Neuronal stem cell (in vitro differentiated cells): ENCODE results near the gene CDK14.

ENCODE experiments used
- DNase-seq: peaks from one replicate; pipeline ENCODE4 v3.0.0-alpha.2; 2013; ENCODE audit warnings: low spot score
- H2AFZ ChIP-seq: one replicate; pipeline ENCODE4 v1.6.1; 2013; ENCODE audit warnings: mild to moderate bottlenecking, low read length, inconsistent platforms
- H2AK5ac ChIP-seq: 2 replicates; pipeline ENCODE4 v1.6.1; 2013; ENCODE audit warnings: low read depth, mild to moderate bottlenecking, inconsistent platforms, low read length, moderate library complexity, mixed read lengths
- H2BK120ac ChIP-seq: 2 replicates; pipeline ENCODE4 v1.6.1; 2013; ENCODE audit warnings: low read depth, mild to moderate bottlenecking, inconsistent platforms, low read length, moderate library complexity, mixed read lengths
- H2BK12ac ChIP-seq: one replicate; pipeline ENCODE4 v1.6.1; 2013; ENCODE audit warnings: low read length, inconsistent platforms
- H2BK15ac ChIP-seq: 2 replicates; pipeline ENCODE4 v1.6.1; 2013; ENCODE audit warnings: mild to moderate bottlenecking, low read length, inconsistent platforms, mixed read lengths
- H2BK5ac ChIP-seq: one replicate; pipeline ENCODE4 v1.6.1; 2013; ENCODE audit warnings: inconsistent platforms, mild to moderate bottlenecking, low read length, moderate library complexity
- H3K14ac ChIP-seq: one replicate; pipeline ENCODE4 v1.6.1; 2013; ENCODE audit warnings: low read length, inconsistent platforms
- H3K18ac ChIP-seq: 2 replicates; pipeline ENCODE4 v1.6.1; 2013; ENCODE audit warnings: low read length, inconsistent platforms
- H3K23ac ChIP-seq: 2 replicates; pipeline ENCODE4 v1.6.1; 2013; ENCODE audit warnings: low read depth, mild to moderate bottlenecking, mixed read lengths, low read length, inconsistent platforms; ENCODE audit not compliant: poor library complexity
- H3K27ac ChIP-seq: replicated peaks from 3 replicates; pipeline ENCODE4 v1.5.1; 2013; ENCODE audit warnings: low read length, inconsistent platforms
- H3K27me3 ChIP-seq, 3 experiments: 2 replicates each; pipeline ENCODE4 v1.6.1; 2013; ENCODE audit warnings: low read length in 3 of 3, mild to moderate bottlenecking in 2 of 3, inconsistent platforms in 1 of 3, low read depth in 1 of 3, mixed read lengths in 1 of 3, moderate library complexity in 1 of 3; ENCODE audit not compliant: control insufficient read depth in 3 of 3, insufficient read depth in 3 of 3
- H3K36me3 ChIP-seq, 2 donors: replicated peaks in 1 of 2; 2 replicates each; pipeline ENCODE4 v1.6.1; 2013; ENCODE audit warnings: low read length in 2 of 2; ENCODE audit not compliant: control insufficient read depth in 2 of 2, insufficient read depth in 2 of 2
- H3K4ac ChIP-seq: 2 replicates; pipeline ENCODE4 v1.6.1; 2013; ENCODE audit warnings: inconsistent platforms, mild to moderate bottlenecking, low read length, moderate library complexity
- H3K4me1 ChIP-seq, 2 donors: 1 replicate in 1 of 2; 2 replicates in 1 of 2; pipeline ENCODE4 v1.6.1; 2013; ENCODE audit warnings: low read length in 2 of 2, low read depth in 1 of 2; ENCODE audit not compliant: control insufficient read depth in 2 of 2, insufficient read depth in 1 of 2
- H3K4me2 ChIP-seq: one replicate; pipeline ENCODE4 v1.6.1; 2013; ENCODE audit warnings: mild to moderate bottlenecking, low read length, inconsistent platforms; ENCODE audit not compliant: insufficient read depth, poor library complexity, severe bottlenecking
- H3K4me3 ChIP-seq, 2 donors: 2 replicates each; pipeline ENCODE4 v1.5.1; 2013; ENCODE audit warnings: low read length in 2 of 2, mild to moderate bottlenecking in 2 of 2, inconsistent platforms in 1 of 2, moderate library complexity in 1 of 2
- H3K79me1 ChIP-seq: one replicate; pipeline ENCODE4 v1.6.1; 2013; ENCODE audit warnings: low read depth, mild to moderate bottlenecking, inconsistent platforms, low read length, moderate library complexity
- H3K9ac ChIP-seq: one replicate; pipeline ENCODE4 v1.6.1; 2013; ENCODE audit warnings: mild to moderate bottlenecking, low read depth, low read length, inconsistent platforms; ENCODE audit not compliant: poor library complexity
- H3K9me3 ChIP-seq, 2 donors: replicated peaks in 1 of 2; 2 replicates each; pipeline versions ENCODE3 to v1.6.1; 2013; ENCODE audit warnings: low read length in 2 of 2, mild to moderate bottlenecking in 2 of 2, inconsistent platforms in 1 of 2, low read depth in 1 of 2, mixed read lengths in 1 of 2, moderate library complexity in 1 of 2; ENCODE audit not compliant: control insufficient read depth in 2 of 2, insufficient read depth in 1 of 2
- H4K8ac ChIP-seq: one replicate; pipeline ENCODE4 v1.6.1; 2013; ENCODE audit warnings: low read depth, mild to moderate bottlenecking, inconsistent platforms, low read length, moderate library complexity
- H4K91ac ChIP-seq: one replicate; pipeline ENCODE4 v1.6.1; 2013; ENCODE audit warnings: low read length, low read depth, mild to moderate bottlenecking, inconsistent platforms; ENCODE audit not compliant: poor library complexity
- WGBS, 2 donors: extraction: QIAGEN DNeasy Blood & Tissue Kit; methylation state at CpG; one replicate each; pipeline ENCODE4 v1.1.7; 2013; ENCODE audit warnings: missing lambda C conversion rate in 2 of 2, mixed read lengths in 1 of 2; ENCODE audit not compliant: insufficient read length in 2 of 2, insufficient replicate concordance in 1 of 2; ENCODE audit errors: extremely low coverage in 2 of 2; 5-methylcytosine and 5-hydroxymethylcytosine counted together

The CDK14 gene

GRCh38 chr7:91047636-91048035 lies 451.5 kb downstream of the CDK14 start:
- no peaks in the 10 kb centered on the region for H3K9me3 ChIP-seq
- no peak overlapping the region for H2BK120ac ChIP-seq
- no peak overlapping the region for H2BK12ac ChIP-seq
- no peak overlapping the region for H3K4me3 ChIP-seq
- H2AK5ac ChIP-seq = no peak overlapping the region
- no peak overlapping the region for H3K14ac ChIP-seq
- H3K36me3 ChIP-seq = no peaks in the 10 kb centered on the region
- no peak overlapping the region for H3K9ac ChIP-seq
- H3K4me1 ChIP-seq = peaks cover 4 to 6% of the 10 kb centered on the region in 2 donors
- no peak overlapping the region for H3K18ac ChIP-seq
- no CpG with 5 or more reads among the region's 2 CpGs for WGBS, 2 donors
- no peak overlapping the region for H4K8ac ChIP-seq
- no peaks in the 10 kb centered on the region for H3K27me3 ChIP-seq
- H2AFZ ChIP-seq = no peak overlapping the region
- H3K23ac ChIP-seq = no peak overlapping the region
- no peak overlapping the region for H2BK15ac ChIP-seq
- H3K79me1 ChIP-seq = no peaks in the 10 kb centered on the region
- no peak overlapping the region for H3K4me2 ChIP-seq
- no peak overlapping the region for H3K4ac ChIP-seq
- no peak for DNase-seq
- no peak overlapping the region for H2BK5ac ChIP-seq
- no peak overlapping the region for H3K27ac ChIP-seq
- H4K91ac ChIP-seq = no peak overlapping the region

GRCh38 chr7:91050677-91051076 lies 454.6 kb downstream of the CDK14 start:
- H2BK15ac ChIP-seq = no peak overlapping the region
- no peak overlapping the region for H2BK120ac ChIP-seq
- no CpG with 5 or more reads among the region's 2 CpGs for WGBS, 2 donors
- H3K4me1 ChIP-seq = peaks cover 0 to 2% of the 10 kb centered on the region in 2 donors
- H3K18ac ChIP-seq = no peak overlapping the region
- no peak overlapping the region for H3K4ac ChIP-seq
- no peaks in the 10 kb centered on the region for H3K36me3 ChIP-seq
- no peaks in the 10 kb centered on the region for H3K79me1 ChIP-seq
- no peaks in the 10 kb centered on the region for H3K9me3 ChIP-seq
- H4K8ac ChIP-seq = no peak overlapping the region
- H3K9ac ChIP-seq = no peak overlapping the region
- H4K91ac ChIP-seq = no peak overlapping the region
- DNase-seq = no peak
- H3K4me2 ChIP-seq = no peak overlapping the region
- H2BK5ac ChIP-seq = no peak overlapping the region
- H3K27ac ChIP-seq = no peak overlapping the region
- no peak overlapping the region for H3K14ac ChIP-seq
- no peak overlapping the region for H2BK12ac ChIP-seq
- H3K4me3 ChIP-seq = no peak overlapping the region
- H2AK5ac ChIP-seq = no peak overlapping the region
- no peaks in the 10 kb centered on the region for H3K27me3 ChIP-seq
- H3K23ac ChIP-seq = no peak overlapping the region
- H2AFZ ChIP-seq = no peak overlapping the region

DNA sequence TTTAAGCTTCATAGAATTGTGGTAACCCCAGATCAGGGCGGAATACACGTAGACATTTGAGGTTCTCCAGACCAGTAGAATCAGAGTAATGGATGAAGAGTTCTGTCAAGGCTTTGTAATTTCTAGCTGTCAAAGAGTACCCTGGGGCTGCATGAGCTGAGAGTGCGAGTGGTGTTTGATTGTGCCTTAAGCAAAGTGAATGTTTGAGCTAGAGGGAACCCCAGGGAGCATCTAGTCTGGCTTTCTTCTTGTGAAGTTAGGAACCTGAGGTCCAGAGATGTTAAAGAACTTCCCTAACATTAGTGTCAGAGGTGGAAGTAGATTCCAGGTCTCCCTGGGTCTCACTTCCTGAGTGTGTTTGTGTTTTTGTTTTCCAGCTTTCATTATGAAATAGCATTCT lies 455.8 kb downstream of the CDK14 start:
- no peak for DNase-seq
- no peak overlapping the region for H3K9ac ChIP-seq
- no peaks in the 10 kb centered on the region for H3K27me3 ChIP-seq
- H3K4me2 ChIP-seq = no peak overlapping the region
- H2BK120ac ChIP-seq = no peak overlapping the region
- no peak overlapping the region for H3K14ac ChIP-seq
- peaks cover 0 to 2% of the 10 kb centered on the region in 2 donors for H3K36me3 ChIP-seq
- no peak overlapping the region for H2AFZ ChIP-seq
- H4K91ac ChIP-seq = no peak overlapping the region
- no CpG with 5 or more reads among the region's 3 CpGs for WGBS, 2 donors
- no peak overlapping the region for H3K4me3 ChIP-seq
- no peak overlapping the region for H4K8ac ChIP-seq
- H3K4me1 ChIP-seq = peaks cover 0 to 2% of the 10 kb centered on the region in 2 donors
- no peak overlapping the region for H3K23ac ChIP-seq
- H3K18ac ChIP-seq = no peak overlapping the region
- no peak overlapping the region for H3K27ac ChIP-seq
- no peaks in the 10 kb centered on the region for H3K9me3 ChIP-seq
- no peak overlapping the region for H2BK5ac ChIP-seq
- no peak overlapping the region for H2BK15ac ChIP-seq
- H3K79me1 ChIP-seq = no peaks in the 10 kb centered on the region
- H2AK5ac ChIP-seq = no peak overlapping the region
- H3K4ac ChIP-seq = no peak overlapping the region
- H2BK12ac ChIP-seq = no peak overlapping the region

DNA sequence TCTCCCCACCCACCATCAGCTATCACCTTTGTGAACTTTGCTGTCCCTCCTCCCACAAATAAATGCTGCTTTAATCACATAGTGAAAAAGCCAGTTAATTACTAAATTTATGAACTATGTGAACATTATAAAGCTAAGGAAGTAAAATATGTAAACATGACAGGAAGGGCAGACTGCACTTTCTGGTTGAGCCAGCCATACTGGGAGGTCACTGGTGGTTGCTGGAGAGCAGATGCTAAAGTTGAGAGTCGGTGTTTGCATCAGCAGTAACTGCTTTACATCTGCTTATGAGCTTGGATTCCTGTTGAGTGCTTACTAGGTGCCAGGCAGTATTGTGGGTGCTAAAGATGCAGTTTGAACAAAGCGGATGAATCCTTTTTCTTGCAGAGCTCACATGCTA lies 458.3 kb downstream of the CDK14 start:
- no peak overlapping the region for H3K4ac ChIP-seq
- H3K9ac ChIP-seq = no peak overlapping the region
- no peak overlapping the region for H3K4me2 ChIP-seq
- no peak for DNase-seq
- no peak overlapping the region for H3K14ac ChIP-seq
- WGBS, 2 donors = no CpG with 5 or more reads among the region's 2 CpGs
- no peak overlapping the region for H2AK5ac ChIP-seq
- no peak overlapping the region for H2AFZ ChIP-seq
- no peak overlapping the region for H4K91ac ChIP-seq
- H2BK5ac ChIP-seq = no peak overlapping the region
- H2BK120ac ChIP-seq = no peak overlapping the region
- H3K36me3 ChIP-seq = peaks cover 0 to 2% of the 10 kb centered on the region in 2 donors
- no peak overlapping the region for H3K23ac ChIP-seq
- no peak overlapping the region for H3K18ac ChIP-seq
- H3K9me3 ChIP-seq = no peaks in the 10 kb centered on the region
- no peak overlapping the region for H3K27ac ChIP-seq
- H3K4me1 ChIP-seq = peaks cover 0 to 2% of the 10 kb centered on the region in 2 donors
- H4K8ac ChIP-seq = no peak overlapping the region
- H3K79me1 ChIP-seq = no peaks in the 10 kb centered on the region
- no peak overlapping the region for H2BK12ac ChIP-seq
- no peak overlapping the region for H2BK15ac ChIP-seq
- H3K4me3 ChIP-seq = no peak overlapping the region
- H3K27me3 ChIP-seq = no peaks in the 10 kb centered on the region
